Mesodermal cell (in vitro differentiated cells): ENCODE measurements around the gene L2HGDH.

Source experiments
- H3K27ac ChIP-seq: 2 replicates; pipeline ENCODE4 v1.7.0; 2013; ENCODE audit warnings: mild to moderate bottlenecking, low read depth, low read length, moderate library complexity; ENCODE audit not compliant: severe bottlenecking
- H3K36me3 ChIP-seq: 2 replicates; pipeline ENCODE4 v1.7.1; 2013; ENCODE audit warnings: mild to moderate bottlenecking, low read length, moderate library complexity; ENCODE audit not compliant: control insufficient read depth, insufficient read depth
- H3K4me1 ChIP-seq: one replicate; pipeline ENCODE4 v1.7.1; 2013; ENCODE audit warnings: mild to moderate bottlenecking, low read length; ENCODE audit not compliant: insufficient read depth, control insufficient read depth, poor library complexity, severe bottlenecking
- H3K4me3 ChIP-seq: 2 replicates; pipeline ENCODE4 v1.7.0; 2013; ENCODE audit warnings: low read length, control low read depth, mild to moderate bottlenecking; ENCODE audit not compliant: insufficient read depth, poor library complexity, severe bottlenecking; ENCODE audit errors: extremely low read depth
- H3K9me3 ChIP-seq: 2 replicates; pipeline ENCODE4 v1.7.1; 2013; ENCODE audit warnings: mild to moderate bottlenecking, low read length, moderate library complexity; ENCODE audit not compliant: control insufficient read depth
- WGBS, 2 experiments: methylation state at CpG; one replicate each; pipeline ENCODE4 v1.1.5; 2013; ENCODE audit warnings: missing lambda C conversion rate in 2 of 2; ENCODE audit not compliant: insufficient coverage in 2 of 2; 5-methylcytosine and 5-hydroxymethylcytosine counted together

Gene L2HGDH

GRCh38 chr14:50350975-50351374 lies 38.9 kb upstream of the L2HGDH start:
- Histone ChIP-seq H3K9me3 (no peaks in the 10 kb centered on the region), H3K4me3 (no peak overlapping the region), H3K36me3 (no peaks in the 10 kb centered on the region), H3K27ac (no peak overlapping the region), H3K4me1 (peaks cover 16% of the 10 kb centered on the region)
- WGBS, 2 experiments: 85 to 91% methylated on average over 1 of the region's 2 CpGs

- H3K27ac ChIP-seq: no peak overlapping the region
- no peak overlapping the region for H3K4me3 ChIP-seq
- H3K9me3 ChIP-seq: no peaks in the 10 kb centered on the region
- H3K36me3 ChIP-seq: no peaks in the 10 kb centered on the region
- H3K4me1 ChIP-seq: peaks cover 32% of the 10 kb centered on the region
Observed at GRCh38 chr14:50348933-50349332, 36.9 kb upstream of the L2HGDH start.

GRCh38 chr14:50347521-50347920 lies 35.5 kb upstream of the L2HGDH start:
- H3K36me3 ChIP-seq: no peaks in the 10 kb centered on the region
- H3K4me3 ChIP-seq: no peak overlapping the region
- H3K9me3 ChIP-seq: no peaks in the 10 kb centered on the region
- peaks cover 44% of the 10 kb centered on the region for H3K4me1 ChIP-seq
- no peak overlapping the region for H3K27ac ChIP-seq
- 17% methylated on average over 1 of the region's 1 CpG; no CpG with 5 or more reads in 1 of the 2 experiments for WGBS, 2 experiments

DNA sequence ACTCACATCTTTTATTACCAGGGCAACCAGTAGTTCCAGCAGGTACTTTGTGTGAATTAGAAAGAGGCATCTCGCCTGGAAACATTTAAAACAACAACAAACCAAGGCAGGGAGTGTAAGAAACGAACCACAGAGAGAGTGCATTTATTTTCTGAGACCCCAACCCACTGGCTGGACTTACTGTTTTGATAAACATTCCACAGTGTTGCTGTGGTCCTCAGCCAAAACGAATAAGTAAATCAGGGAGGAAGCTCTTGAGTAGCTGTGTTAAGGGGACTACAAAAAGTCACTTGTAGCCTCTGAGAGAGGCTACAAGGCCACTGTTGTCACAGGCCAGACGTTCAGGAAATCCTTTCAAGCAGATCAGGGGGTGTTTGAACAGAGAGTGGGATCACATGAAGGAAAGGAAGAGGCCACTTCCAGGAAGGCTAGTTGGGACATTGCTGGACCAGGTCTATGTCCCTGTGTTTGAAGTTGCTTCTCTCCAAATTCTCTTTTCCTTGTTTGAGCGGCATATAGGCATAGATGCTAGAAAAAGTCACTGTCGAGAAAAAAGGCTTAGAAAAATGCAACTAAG lies 33.9 kb upstream of the L2HGDH start:
- Histone ChIP-seq H3K4me3 (no peak overlapping the region), H3K27ac (peak overlapping the region; percentile 73), H3K36me3 (no peaks in the 10 kb centered on the region), H3K4me1 (peaks cover 48% of the 10 kb centered on the region), H3K9me3 (no peaks in the 10 kb centered on the region)
- WGBS, 2 experiments: 56 to 87% methylated on average over 3 to 4 of the region's 6 CpGs

DNA sequence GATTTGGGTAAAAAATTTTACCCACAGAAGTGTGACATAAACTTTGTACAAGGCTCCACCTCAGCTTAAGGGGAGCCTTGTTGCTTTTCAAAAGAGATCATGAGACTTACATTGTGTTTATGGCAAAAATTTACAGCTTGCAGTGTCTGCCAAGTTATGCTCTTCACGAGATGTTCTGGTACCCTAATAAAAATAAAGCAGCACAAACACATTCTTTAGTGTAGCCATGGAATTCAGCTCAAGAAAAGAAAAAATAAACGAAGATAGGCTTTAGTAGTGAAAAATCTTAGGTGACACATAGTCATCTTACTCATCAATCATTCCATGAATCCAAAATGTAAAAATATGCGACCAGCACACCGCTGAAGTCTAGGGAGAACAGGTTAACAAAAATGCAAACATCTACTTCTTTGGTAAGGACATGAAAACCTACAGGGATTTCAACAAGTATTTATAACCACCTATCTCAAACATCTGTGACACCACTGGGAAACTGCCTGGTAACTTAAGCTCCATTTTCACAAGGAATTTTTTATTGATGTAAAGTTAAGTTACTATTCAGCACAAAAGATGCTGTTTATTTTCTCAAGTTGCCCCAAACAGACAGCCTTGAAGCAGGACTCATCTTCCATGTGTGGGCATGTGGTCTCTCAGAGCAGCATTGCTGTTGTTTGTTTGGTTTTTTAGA lies 33.0 kb upstream of the L2HGDH start:
- Histone ChIP-seq H3K4me3 (no peak overlapping the region), H3K36me3 (no peaks in the 10 kb centered on the region), H3K4me1 (peaks cover 52% of the 10 kb centered on the region), H3K27ac (no peak overlapping the region), H3K9me3 (no peaks in the 10 kb centered on the region)
- no CpG with 5 or more reads among the region's 4 CpGs for WGBS, 2 experiments

GRCh38 chr14:50344116-50344775 lies 32.2 kb upstream of the L2HGDH start:
- Histone ChIP-seq H3K4me1 (peaks cover 58% of the 10 kb centered on the region), H3K36me3 (no peaks in the 10 kb centered on the region), H3K4me3 (no peak overlapping the region), H3K27ac (no peak overlapping the region), H3K9me3 (no peaks in the 10 kb centered on the region)
- WGBS, 2 experiments: 96 to 97% methylated on average over 6 of the region's 7 CpGs

DNA sequence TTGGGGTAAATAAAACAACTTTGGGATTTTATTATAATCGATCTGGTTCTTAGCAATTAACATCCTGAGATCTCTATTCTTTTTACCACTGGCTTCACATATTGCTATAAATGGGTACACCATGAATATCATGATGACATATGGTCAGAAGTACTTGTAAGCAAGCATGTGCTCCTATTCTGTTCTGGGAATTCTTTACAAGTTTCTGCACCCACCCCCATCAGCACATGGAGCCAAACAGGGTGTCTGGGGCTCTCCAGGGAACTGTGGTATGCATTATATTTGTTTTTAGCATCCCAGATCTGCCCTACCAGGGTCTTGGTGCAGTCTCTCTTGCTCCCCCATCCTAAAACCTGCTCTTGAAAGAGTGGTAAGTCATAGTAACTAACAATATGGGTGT lies 31.4 kb upstream of the L2HGDH start:
- Histone ChIP-seq H3K36me3 (no peaks in the 10 kb centered on the region), H3K4me1 (peaks cover 58% of the 10 kb centered on the region), H3K27ac (no peak overlapping the region), H3K9me3 (no peaks in the 10 kb centered on the region), H3K4me3 (no peak overlapping the region)
- no CpG with 5 or more reads among the region's 1 CpG for WGBS, 2 experiments

DNA sequence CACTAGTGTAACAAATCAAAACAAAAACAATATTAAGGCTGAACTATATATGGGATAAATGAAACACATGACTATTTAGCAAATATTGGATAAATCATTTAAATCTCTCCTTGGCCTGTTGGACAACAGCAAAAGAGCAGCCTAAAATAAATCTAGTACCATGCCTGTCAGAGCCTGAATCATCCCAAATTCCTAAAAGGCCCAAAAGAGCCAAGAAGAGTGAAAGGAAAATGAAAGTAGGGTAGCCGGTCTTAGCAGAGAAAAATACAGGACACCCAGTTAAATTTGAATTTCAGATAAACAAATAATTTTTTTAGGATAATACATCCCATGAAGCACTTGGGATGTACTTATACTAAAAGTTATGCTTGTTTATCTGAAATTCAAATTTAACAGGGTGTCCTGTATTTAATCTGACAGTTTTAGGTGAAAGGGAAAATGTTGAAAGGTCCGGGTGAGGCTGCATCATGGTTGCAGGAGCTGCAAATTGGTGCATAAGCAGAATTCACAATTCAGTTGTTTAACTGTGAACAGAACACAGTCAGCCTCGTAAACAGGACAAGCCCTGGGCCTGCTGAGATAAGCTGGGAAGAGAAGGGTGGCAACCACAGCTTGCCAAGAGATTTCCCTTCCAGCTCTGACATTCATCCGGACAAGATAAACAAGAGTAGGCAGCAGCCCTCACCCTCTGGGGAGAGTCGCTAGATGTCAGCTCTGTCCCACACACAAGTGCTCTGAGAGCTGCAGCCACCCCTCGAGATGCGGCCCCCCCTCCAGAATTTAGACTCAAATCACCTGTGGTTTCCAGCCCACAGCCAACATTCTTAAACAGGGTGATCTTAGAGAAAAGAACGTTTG lies 30.4 kb upstream of the L2HGDH start:
- Histone ChIP-seq H3K36me3 (no peaks in the 10 kb centered on the region), H3K9me3 (no peaks in the 10 kb centered on the region), H3K27ac (peak overlapping the region; percentile 69), H3K4me1 (peaks cover 55% of the 10 kb centered on the region), H3K4me3 (no peak overlapping the region)
- 34 to 53% methylated on average over 3 to 4 of the region's 8 CpGs for WGBS, 2 experiments

DNA sequence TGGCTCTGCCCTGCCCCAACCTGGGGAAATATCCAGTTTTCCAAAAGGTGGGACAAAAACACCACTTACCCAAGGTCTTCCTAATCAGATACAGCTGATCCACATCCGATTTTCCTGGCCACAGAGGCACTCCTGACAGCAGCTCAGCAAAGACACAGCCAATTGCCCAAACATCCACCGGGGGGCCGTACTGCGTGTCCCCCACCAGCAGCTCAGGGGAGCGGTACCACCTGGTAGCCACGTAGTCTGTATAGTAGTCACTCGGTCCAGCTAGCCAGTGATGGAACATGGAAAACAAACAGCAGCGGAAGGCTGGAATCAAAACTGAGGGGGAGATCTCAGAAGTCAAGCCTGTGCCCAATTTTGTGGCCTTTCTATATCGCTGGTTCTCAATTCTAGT lies 28.9 kb upstream of the L2HGDH start:
- Histone ChIP-seq H3K4me1 (peaks cover 54% of the 10 kb centered on the region), H3K4me3 (no peak overlapping the region), H3K36me3 (no peaks in the 10 kb centered on the region), H3K9me3 (no peaks in the 10 kb centered on the region), H3K27ac (no peak overlapping the region)
- WGBS, 2 experiments: 86% methylated on average over 8 of the region's 9 CpGs

- 79 to 86% methylated on average over 2 to 3 of the region's 5 CpGs for WGBS, 2 experiments
- peaks cover 56% of the 10 kb centered on the region for H3K4me1 ChIP-seq
- H3K27ac ChIP-seq: peak overlapping the region; percentile 43
- H3K9me3 ChIP-seq: no peaks in the 10 kb centered on the region
- no peak overlapping the region for H3K4me3 ChIP-seq
- no peaks in the 10 kb centered on the region for H3K36me3 ChIP-seq
Observed at GRCh38 chr14:50340045-50340444, 28.0 kb upstream of the L2HGDH start.
